B cell (primary cell): ENCODE measurements around the gene HPD. TPM values are rescaled to one million over a fixed set of nuclear protein-coding genes. Genes with fewer than 3 reads are reported as not detected.
A peak's percentile ranks its signal among the peaks of the same experiment; 100 is the strongest.

Source experiments
- ATAC-seq: fragments of 200-7000 bp; cut with Tn5 transposase; one replicate; pipeline ENCODE4 v1.10.0; 2021; ENCODE audit warnings: low read depth, mild to moderate bottlenecking, moderate number of reproducible peaks, moderate library complexity
- CTCF ChIA-PET: fragments of 350-600 bp; sonication (Branson Sonifier 250); formaldehyde crosslinking; loops from one replicate; lab custom pipeline; 2021; ENCODE audit warnings: antibody characterized with exemption, inconsistent platforms; lab: Charles Lee
- POLR2A ChIA-PET: fragments of 350-600 bp; sonication (Branson Sonifier 250); formaldehyde crosslinking; loops from one replicate; lab custom pipeline; 2021; ENCODE audit warnings: antibody characterized with exemption; lab: Charles Lee
- DNase-seq: peaks from one replicate; pipeline ENCODE4 v3.0.0; 2013
- H2AFZ ChIP-seq: 2 replicates; pipeline ENCODE4 v1.6.1; 2012; ENCODE audit warnings: mild to moderate bottlenecking, low read depth, low read length; ENCODE audit not compliant: insufficient read depth, poor library complexity, severe bottlenecking
- H3K27ac ChIP-seq, 2 donors: 1 replicate in 1 of 2; 2 replicates in 1 of 2; pipeline ENCODE4 v1.5.1; 2012 to 2013; ENCODE audit warnings: low read length in 2 of 2, mild to moderate bottlenecking in 2 of 2, moderate library complexity in 1 of 2
- H3K27me3 ChIP-seq, 4 experiments: fragments of 200-600 bp in 1 of 4; sonication (generic) in 1 of 4; replicated peaks in 1 of 4; 1 replicate in 2 of 4; 2 replicates in 2 of 4; pipeline versions ENCODE4 v1.6.1 to v1.7.0; 2013 to 2016; ENCODE audit warnings: low read length in 3 of 4, mild to moderate bottlenecking in 2 of 4, mixed read lengths in 1 of 4, moderate library complexity in 1 of 4; ENCODE audit not compliant: insufficient read depth in 4 of 4, control insufficient read depth in 3 of 4; ENCODE audit errors: control extremely low read depth in 1 of 4
- H3K36me3 ChIP-seq, 2 experiments: replicated peaks in 1 of 2; 1 replicate in 1 of 2; 2 replicates in 1 of 2; pipeline versions ENCODE4 v1.6.1 to v1.7.1; 2013; ENCODE audit warnings: low read length in 1 of 2; ENCODE audit not compliant: insufficient read depth in 2 of 2, control insufficient read depth in 1 of 2; ENCODE audit errors: control extremely low read depth in 1 of 2, extremely low read depth in 1 of 2
- H3K4me1 ChIP-seq, 2 donors: fragments of 200-600 bp in 1 of 2; sonication (generic) in 1 of 2; 1 replicate in 1 of 2; 2 replicates in 1 of 2; pipeline versions ENCODE4 v1.5.1 to v1.6.1; 2013 to 2017; ENCODE audit warnings: low read length in 2 of 2; ENCODE audit not compliant: control insufficient read depth in 2 of 2, insufficient read depth in 2 of 2
- H3K4me2 ChIP-seq: replicated peaks from 2 replicates; pipeline ENCODE3; 2012; ENCODE audit warnings: mild to moderate bottlenecking, low read depth, low read length; ENCODE audit not compliant: poor library complexity, severe bottlenecking
- H3K4me3 ChIP-seq, 5 experiments: fragments of 200-600 bp in 1 of 5; sonication (generic) in 1 of 5; 1 replicate in 3 of 5; 2 replicates in 2 of 5; pipeline versions ENCODE4 v1.5.1 to v1.7.0; 2011 to 2016; ENCODE audit warnings: low read length in 4 of 5, mild to moderate bottlenecking in 4 of 5, low read depth in 2 of 5, control low read depth in 1 of 5, moderate library complexity in 1 of 5; ENCODE audit not compliant: insufficient read depth in 1 of 5; ENCODE audit errors: control extremely low read depth in 1 of 5, extremely low read depth in 1 of 5
- H3K79me2 ChIP-seq: fragments of 200-600 bp; sonication (generic); one replicate; pipeline ENCODE4 v1.6.0; 2016; ENCODE audit warnings: low read length; ENCODE audit not compliant: control insufficient read depth, insufficient read depth
- H3K9ac ChIP-seq: fragments of 200-600 bp; sonication (generic); 2 replicates; pipeline ENCODE4 v1.6.1; 2017; ENCODE audit warnings: mild to moderate bottlenecking, low read length, moderate library complexity
- H3K9me3 ChIP-seq, 3 donors: one replicate each; pipeline versions ENCODE4 v1.6.1 to v1.7.1; 2013; ENCODE audit warnings: low read length in 2 of 3; ENCODE audit not compliant: control insufficient read depth in 2 of 3, insufficient read depth in 1 of 3; ENCODE audit errors: control extremely low read depth in 1 of 3
- H4K20me1 ChIP-seq: 2 replicates; pipeline ENCODE4 v1.6.0; 2012; ENCODE audit warnings: mild to moderate bottlenecking, low read length; ENCODE audit not compliant: insufficient read depth, control insufficient read depth, poor library complexity, severe bottlenecking
- H3K27ac Mint-ChIP-seq: one replicate; pipeline ENCODE4 v1.8.0; 2021; ENCODE audit warnings: mixed read lengths
- H3K27me3 Mint-ChIP-seq: one replicate; pipeline ENCODE4 v1.8.0; 2021; ENCODE audit warnings: mixed read lengths
- H3K4me1 Mint-ChIP-seq: one replicate; pipeline ENCODE4 v1.8.0; 2021; ENCODE audit warnings: mixed read lengths
- H3K4me3 Mint-ChIP-seq: one replicate; pipeline ENCODE4 v1.8.0; 2021; ENCODE audit warnings: mixed read lengths
- H3K9me3 Mint-ChIP-seq: one replicate; pipeline ENCODE4 v1.8.0; 2022; ENCODE audit warnings: mixed read lengths; ENCODE audit not compliant: insufficient read depth
- EZH2 ChIP-seq: IDR thresholded peaks from 2 replicates; pipeline ENCODE4 v1.6.1; 2012; ENCODE audit warnings: borderline replicate concordance, low read depth, mild to moderate bottlenecking, moderate library complexity, low read length; ENCODE audit not compliant: insufficient read depth, poor library complexity, severe bottlenecking
- WGBS: methylation state at CpG from one replicate; pipeline ENCODE4 v1.1.5; 2013; ENCODE audit warnings: missing lambda C conversion rate; ENCODE audit not compliant: insufficient coverage; 5-methylcytosine and 5-hydroxymethylcytosine counted together
- intact Hi-C: fragments of 100-400 bp; cut with micrococcal nuclease; formaldehyde crosslinking; loops from one replicate; pipeline ENCODE4 v1.10.0; 2022
- polyA plus RNA-seq: library from polyadenylated mRNA; depleted of rRNA; stranded (reverse); fragments of >200 nt; gene quantifications from 2 replicates; pipeline ENCODE4 v1.2.3, GENCODE V29; 2012
- total RNA-seq, 2 donors: library from RNA; stranded (reverse); fragments of 120-200 nt in 1 of 2; gene quantifications; 1 replicate in 1 of 2; 2 replicates in 1 of 2; pipeline versions ENCODE4 v1.2.3 to v1.2.4, GENCODE V29; 2013 to 2022
- TF ChIP-seq, protein P1 (sequence below): fragments of 200-600 bp; IDR thresholded peaks from one replicate; pipeline ENCODE4 v1.8.0; 2022; ENCODE audit warnings: antibody characterized with exemption, mild to moderate bottlenecking

Gene HPD
- total and polyA plus RNA-seq, 2 donors (not counting 1 experiment from before 2014, with no cell fraction given), result not detected

DNA sequence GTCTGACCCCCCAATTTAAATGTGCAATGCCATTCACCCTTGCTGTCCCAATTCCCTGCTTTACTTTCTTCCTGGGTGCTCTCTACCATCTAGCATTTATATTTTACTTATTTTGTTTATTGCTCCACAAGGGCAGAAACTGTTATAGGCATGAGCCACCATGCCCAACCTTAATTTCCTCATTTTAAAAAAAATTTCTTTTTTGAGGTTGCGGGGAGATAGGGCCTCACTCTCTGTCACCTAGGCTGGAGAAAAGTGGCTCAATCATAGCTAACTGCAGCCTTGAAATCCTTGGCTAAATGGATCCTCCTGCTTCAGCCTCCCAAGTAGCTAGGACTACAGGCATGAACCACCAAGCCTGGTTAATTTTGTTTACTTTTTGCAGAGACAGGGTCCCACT is 13.0 kb downstream of the HPD start:
- H3K9ac ChIP-seq, result no peak overlapping the region
- H4K20me1 ChIP-seq, result no peaks in the 10 kb centered on the region
- H3K27ac Mint-ChIP-seq, result no peak overlapping the region
- no peaks in the 10 kb centered on the region for H3K9me3 Mint-ChIP-seq
- H3K4me3 ChIP-seq, result no peak overlapping the region
- TF ChIP-seq, protein P1, sequence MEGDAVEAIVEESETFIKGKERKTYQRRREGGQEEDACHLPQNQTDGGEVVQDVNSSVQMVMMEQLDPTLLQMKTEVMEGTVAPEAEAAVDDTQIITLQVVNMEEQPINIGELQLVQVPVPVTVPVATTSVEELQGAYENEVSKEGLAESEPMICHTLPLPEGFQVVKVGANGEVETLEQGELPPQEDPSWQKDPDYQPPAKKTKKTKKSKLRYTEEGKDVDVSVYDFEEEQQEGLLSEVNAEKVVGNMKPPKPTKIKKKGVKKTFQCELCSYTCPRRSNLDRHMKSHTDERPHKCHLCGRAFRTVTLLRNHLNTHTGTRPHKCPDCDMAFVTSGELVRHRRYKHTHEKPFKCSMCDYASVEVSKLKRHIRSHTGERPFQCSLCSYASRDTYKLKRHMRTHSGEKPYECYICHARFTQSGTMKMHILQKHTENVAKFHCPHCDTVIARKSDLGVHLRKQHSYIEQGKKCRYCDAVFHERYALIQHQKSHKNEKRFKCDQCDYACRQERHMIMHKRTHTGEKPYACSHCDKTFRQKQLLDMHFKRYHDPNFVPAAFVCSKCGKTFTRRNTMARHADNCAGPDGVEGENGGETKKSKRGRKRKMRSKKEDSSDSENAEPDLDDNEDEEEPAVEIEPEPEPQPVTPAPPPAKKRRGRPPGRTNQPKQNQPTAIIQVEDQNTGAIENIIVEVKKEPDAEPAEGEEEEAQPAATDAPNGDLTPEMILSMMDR, result no peak
- no peak for TF ChIP-seq EZH2
- peaks cover 0 to 18% of the 10 kb centered on the region in 2 donors for H3K4me1 ChIP-seq
- no peak overlapping the region for H3K4me3 Mint-ChIP-seq
- no peaks in the 10 kb centered on the region for H3K27me3 ChIP-seq
- H3K4me1 Mint-ChIP-seq, result peaks cover 2% of the 10 kb centered on the region
- no peak overlapping the region for H3K4me2 ChIP-seq
- CTCF ChIA-PET, result no interaction called here
- no peak for ATAC-seq
- intact Hi-C loops, result no loop called here
- H3K79me2 ChIP-seq, result no peaks in the 10 kb centered on the region
- no peaks in the 10 kb centered on the region for H3K36me3 ChIP-seq
- no peaks in the 10 kb centered on the region for H3K9me3 ChIP-seq
- POLR2A ChIA-PET, result no interaction called here
- H3K27ac ChIP-seq, result no peak overlapping the region
- DNase-seq, result peak; percentile 55
- no peaks in the 10 kb centered on the region for H3K27me3 Mint-ChIP-seq
- 100% methylated on average over 1 of the region's 1 CpG for WGBS
- no peak overlapping the region for H2AFZ ChIP-seq

DNA sequence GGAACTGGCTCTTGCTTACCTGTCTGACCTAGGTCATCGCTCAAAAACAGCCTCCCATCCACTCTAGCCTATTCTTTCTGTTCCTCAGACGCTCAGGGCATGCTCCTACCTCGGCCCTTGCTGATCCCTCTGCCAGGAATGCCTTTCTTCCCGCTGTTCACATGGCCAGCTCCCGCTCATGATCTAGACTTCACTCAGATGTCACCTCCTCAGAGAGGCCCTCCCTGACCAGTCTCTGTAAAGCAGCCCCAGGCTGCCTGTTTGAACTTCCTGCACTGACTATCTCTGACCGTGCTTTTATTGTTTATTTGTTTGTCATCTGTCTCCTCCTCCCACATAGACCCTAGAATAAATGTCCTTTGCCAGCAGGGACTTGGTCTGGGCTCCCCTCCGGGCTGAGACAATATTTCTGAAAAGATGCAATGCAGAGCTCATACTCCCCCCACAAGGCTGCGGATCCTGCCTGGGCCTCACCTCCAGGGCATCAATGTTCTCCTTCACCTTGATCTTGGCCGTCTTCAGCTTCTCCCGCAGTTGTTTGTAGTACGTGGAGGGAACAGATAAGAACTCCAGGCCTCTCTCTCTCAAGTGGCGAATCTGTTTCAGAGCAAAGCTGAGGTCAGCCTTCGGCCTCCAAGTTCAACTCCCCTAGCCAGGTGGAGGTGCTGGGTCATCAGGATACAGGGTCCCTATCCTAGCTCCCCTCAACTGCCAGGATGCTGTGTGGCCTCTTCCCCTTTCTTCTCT is 15.2 kb downstream of the HPD start:
- Mint-ChIP-seq H3K27ac (no peak overlapping the region), H3K9me3 (no peaks in the 10 kb centered on the region), H3K4me3 (no peak overlapping the region), H3K27me3 (no peaks in the 10 kb centered on the region), H3K4me1 (peaks cover 15% of the 10 kb centered on the region)
- H3K4me3 ChIP-seq, result no peak overlapping the region
- no peak overlapping the region for H3K27ac ChIP-seq
- H3K4me1 ChIP-seq, result peaks cover 7 to 33% of the 10 kb centered on the region in 2 donors
- ATAC-seq, result no peak
- no peak for DNase-seq
- no peaks in the 10 kb centered on the region for H4K20me1 ChIP-seq
- no peaks in the 10 kb centered on the region for H3K36me3 ChIP-seq
- no peaks in the 10 kb centered on the region for H3K27me3 ChIP-seq
- intact Hi-C loops, result no loop called here
- ChIA-PET CTCF (interaction anchor here (0.6 to 1.7 kb wide), 5 partner anchors 9 to 49 kb away, joined by 3 to 5 read pairs (median 3); partner anchors contain the start of gene PSMD9), POLR2A (interaction anchor here (0.6 kb wide), 1 partner anchor 263 kb away, joined by 5 read pairs; no protein-coding TSS in a partner anchor)
- no peaks in the 10 kb centered on the region for H3K79me2 ChIP-seq
- H2AFZ ChIP-seq, result no peak overlapping the region
- no peak for TF ChIP-seq EZH2
- TF ChIP-seq, protein P1, result no peak
- no peak overlapping the region for H3K4me2 ChIP-seq
- H3K9ac ChIP-seq, result no peak overlapping the region
- no peaks in the 10 kb centered on the region for H3K9me3 ChIP-seq
- 95% methylated on average over 12 of the region's 13 CpGs for WGBS
